ENCODE results near the gene ATP1A4.
A peak's percentile ranks its signal among the peaks of the same experiment; 100 is the strongest.

The ATP1A4 gene

GRCh38 chr1:160206036-160206389, 54.6 kb downstream of the ATP1A4 start:
- no peak for DNase-seq (ENCODE audit: low read depth, low spot score)

- no peak for DNase-seq (ENCODE audit: low read depth, low spot score)
Measured at GRCh38 chr1:160206421-160207117, 55.2 kb downstream of the ATP1A4 start.

- no peak for DNase-seq (ENCODE audit: low read depth, low spot score)
Measured at GRCh38 chr1:160207118-160207650, 55.8 kb downstream of the ATP1A4 start.

- DNase-seq (ENCODE audit: low read depth, low spot score): no peak
Measured at GRCh38 chr1:160207771-160208556, 56.6 kb downstream of the ATP1A4 start.

- DNase-seq (ENCODE audit: low read depth, low spot score): no peak
Measured at GRCh38 chr1:160208557-160209320, 57.3 kb downstream of the ATP1A4 start.

GRCh38 chr1:160209321-160210046, 58.1 kb downstream of the ATP1A4 start:
- no peak for DNase-seq (ENCODE audit: low read depth, low spot score)

- DNase-seq (ENCODE audit: low read depth, low spot score): no peak
Measured at GRCh38 chr1:160210561-160210960, 59.2 kb downstream of the ATP1A4 start.

GRCh38 chr1:160211046-160211790, 59.8 kb downstream of the ATP1A4 start:
- DNase-seq (ENCODE audit: low read depth, low spot score): no peak

- DNase-seq (ENCODE audit: low read depth, low spot score): no peak
Measured at GRCh38 chr1:160214481-160215140, 63.2 kb downstream of the ATP1A4 start.

GRCh38 chr1:160216301-160216700, 64.9 kb downstream of the ATP1A4 start:
- no peak for DNase-seq (ENCODE audit: low read depth, low spot score)

GRCh38 chr1:160217481-160218051, 66.2 kb downstream of the ATP1A4 start:
- no peak for DNase-seq (ENCODE audit: low read depth, low spot score)

- DNase-seq (ENCODE audit: low read depth, low spot score): peak; percentile 58
Measured at GRCh38 chr1:160219062-160219929, 67.9 kb downstream of the ATP1A4 start.

GRCh38 chr1:160220301-160220700, 68.9 kb downstream of the ATP1A4 start:
- no peak for DNase-seq (ENCODE audit: low read depth, low spot score)

- DNase-seq (ENCODE audit: low read depth, low spot score): no peak
Measured at GRCh38 chr1:160221089-160221488, 69.7 kb downstream of the ATP1A4 start.

- DNase-seq (ENCODE audit: low read depth, low spot score): no peak
Measured at GRCh38 chr1:160222546-160222945, 71.1 kb downstream of the ATP1A4 start.

- no peak for DNase-seq (ENCODE audit: low read depth, low spot score)
Measured at GRCh38 chr1:160224606-160225005, 73.2 kb downstream of the ATP1A4 start.

GRCh38 chr1:160225345-160225744, 73.9 kb downstream of the ATP1A4 start:
- no peak for DNase-seq (ENCODE audit: low read depth, low spot score)

GRCh38 chr1:160226623-160227022, 75.2 kb downstream of the ATP1A4 start:
- no peak for DNase-seq (ENCODE audit: low read depth, low spot score)

- DNase-seq (ENCODE audit: low read depth, low spot score): no peak
Measured at GRCh38 chr1:160227034-160227433, 75.6 kb downstream of the ATP1A4 start.
